ENCODE measurements around the gene THBS2.
A peak's percentile ranks its signal among the peaks of the same experiment; 100 is the strongest.

THBS2 gene

DNA sequence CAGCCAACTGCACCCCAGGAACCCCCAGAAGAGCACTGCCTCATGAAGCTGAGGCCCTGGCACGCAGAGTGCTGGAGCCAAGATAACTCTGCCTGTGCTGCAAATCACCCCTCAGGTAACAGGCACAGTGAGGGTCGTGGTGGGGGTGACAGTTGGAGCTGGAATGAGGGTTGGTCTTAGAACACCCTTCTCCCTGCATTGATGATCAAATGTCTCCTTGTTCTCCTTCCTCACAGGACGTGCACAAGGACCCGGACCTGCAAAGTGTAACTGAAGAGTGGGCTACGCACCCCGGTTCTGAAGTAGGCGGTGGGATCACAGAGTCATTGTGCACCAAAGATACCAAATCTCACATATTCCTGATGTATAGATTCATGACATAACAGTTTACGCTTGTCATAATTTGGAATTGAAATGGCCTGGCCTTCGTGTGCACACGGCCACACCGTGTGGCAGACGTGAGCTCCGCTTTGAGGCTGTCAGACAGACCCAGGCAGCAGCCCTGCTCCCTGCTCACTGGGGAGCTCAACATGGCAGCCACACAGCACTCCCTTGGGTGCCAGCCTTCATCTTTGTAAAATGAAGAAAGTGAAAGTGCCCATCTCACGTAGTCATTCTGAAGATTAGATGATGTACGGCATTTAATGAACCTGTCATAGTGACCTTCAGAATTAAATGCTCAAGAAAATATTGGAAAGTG, 8.8 kb downstream of the THBS2 start:
- H3K9me3 Mint-ChIP-seq: peaks cover 4% of the 10 kb centered on the region
- no peak overlapping the region for H3K27ac Mint-ChIP-seq
- H3K27me3 Mint-ChIP-seq (ENCODE audit: low read depth): peaks cover 18% of the 10 kb centered on the region
- H3K4me1 Mint-ChIP-seq: no peaks in the 10 kb centered on the region
- TF ChIP-seq CTCF (IDR thresholded peaks at IDR 0.05; ENCODE audit: unreplicated experiment in 3 of 3): no peak
- H3K4me3 Mint-ChIP-seq: no peak overlapping the region
- H3K36me3 Mint-ChIP-seq (ENCODE audit: low read depth): peaks cover 8% of the 10 kb centered on the region

DNA sequence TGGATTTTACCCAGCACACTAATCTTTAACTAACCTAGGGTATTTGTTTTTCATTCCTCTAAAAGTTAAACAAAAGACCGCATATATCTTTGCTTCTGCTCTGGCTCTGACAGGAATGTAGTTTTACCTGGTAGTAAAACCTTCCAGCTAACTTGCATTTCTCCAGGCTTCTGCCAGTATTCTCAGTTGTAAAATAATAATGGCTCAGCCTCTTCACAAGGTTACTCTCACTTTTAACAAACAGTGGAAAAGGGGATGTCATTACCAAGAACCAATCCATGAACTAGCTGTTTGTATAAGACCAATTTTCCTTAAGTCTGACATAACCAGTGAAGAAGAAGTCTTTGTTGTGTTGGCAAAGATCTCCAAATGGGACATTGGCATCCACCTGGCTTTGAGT, 10.0 kb downstream of the THBS2 start:
- H3K4me3 Mint-ChIP-seq: no peak overlapping the region
- TF ChIP-seq CTCF (IDR thresholded peaks at IDR 0.05; ENCODE audit: unreplicated experiment in 3 of 3): no peak
- no peaks in the 10 kb centered on the region for H3K4me1 Mint-ChIP-seq
- H3K27me3 Mint-ChIP-seq (ENCODE audit: low read depth): peaks cover 15% of the 10 kb centered on the region
- peaks cover 8% of the 10 kb centered on the region for H3K36me3 Mint-ChIP-seq (ENCODE audit: low read depth)
- peaks cover 4% of the 10 kb centered on the region for H3K9me3 Mint-ChIP-seq
- H3K27ac Mint-ChIP-seq: peak overlapping the region in 1 of 3 experiments; percentile 40

- Mint-ChIP-seq H3K27ac (peak overlapping the region in 1 of 3 experiments; percentile 40), H3K27me3 (ENCODE audit: low read depth) (peaks cover 15% of the 10 kb centered on the region), H3K4me3 (no peak overlapping the region)
Measured at GRCh38 chr6:169243186-169243585, 10.5 kb downstream of the THBS2 start.

GRCh38 chr6:169241688-169242350, 11.8 kb downstream of the THBS2 start:
- TF ChIP-seq CTCF (IDR thresholded peaks at IDR 0.05; ENCODE audit: unreplicated experiment in 3 of 3): no peak
- Mint-ChIP-seq H3K27ac (no peak overlapping the region), H3K4me3 (no peak overlapping the region), H3K27me3 (ENCODE audit: low read depth) (peaks cover 15% of the 10 kb centered on the region), H3K9me3 (no peaks in the 10 kb centered on the region), H3K4me1 (no peaks in the 10 kb centered on the region), H3K36me3 (ENCODE audit: low read depth) (no peaks in the 10 kb centered on the region)

More at GRCh38 chr6:169243186-169243585, 10.5 kb downstream of the THBS2 start:
- Mint-ChIP-seq H3K9me3 (peaks cover 4% of the 10 kb centered on the region), H3K36me3 (ENCODE audit: low read depth) (peaks cover 8% of the 10 kb centered on the region), H3K4me1 (no peaks in the 10 kb centered on the region)
- TF ChIP-seq CTCF (IDR thresholded peaks at IDR 0.05; ENCODE audit: unreplicated experiment in 3 of 3): no peak

DNA sequence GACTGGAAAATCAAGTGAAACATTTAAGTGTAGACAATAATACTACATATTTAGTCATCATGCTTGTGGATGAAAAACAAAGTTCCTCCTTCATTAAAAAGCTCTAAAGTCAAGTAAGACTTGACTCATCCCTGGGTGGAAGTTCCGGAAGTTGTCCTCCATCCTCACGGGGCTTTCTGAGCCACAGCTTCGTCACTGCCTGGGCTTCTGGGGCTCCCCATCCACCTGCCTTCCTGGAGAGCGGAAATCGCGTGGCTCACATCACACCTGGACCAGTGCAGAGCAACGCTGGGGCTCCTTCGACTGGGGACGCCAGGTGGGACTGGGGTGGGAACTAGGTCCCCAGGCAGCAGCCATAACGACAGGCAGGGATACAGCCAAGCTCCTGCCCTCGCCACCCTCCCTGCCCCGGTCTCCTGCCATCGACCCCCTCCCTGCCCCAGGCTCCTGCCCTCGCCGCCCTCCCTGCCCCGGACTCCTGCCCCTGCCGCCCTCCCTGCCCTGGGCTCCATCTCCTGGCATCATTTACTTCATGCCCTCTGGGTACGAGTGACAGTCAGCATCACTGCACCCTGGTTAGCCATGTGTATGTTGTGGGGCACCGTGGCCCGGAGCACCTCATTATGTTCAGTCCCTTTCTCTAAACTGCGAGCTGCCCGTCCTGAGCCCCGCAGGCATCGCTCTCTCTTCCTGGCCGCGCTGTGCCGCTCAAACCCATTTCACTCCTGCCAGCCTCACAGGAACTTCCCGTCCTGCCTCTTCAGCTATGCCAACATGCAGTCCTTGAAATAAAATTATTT, 12.9 kb downstream of the THBS2 start:
- H3K27me3 Mint-ChIP-seq (ENCODE audit: low read depth): peaks cover 15% of the 10 kb centered on the region
- no peaks in the 10 kb centered on the region for H3K4me1 Mint-ChIP-seq
- H3K4me3 Mint-ChIP-seq: no peak overlapping the region
- H3K9me3 Mint-ChIP-seq: no peaks in the 10 kb centered on the region
- no peak overlapping the region for H3K27ac Mint-ChIP-seq
- H3K36me3 Mint-ChIP-seq (ENCODE audit: low read depth): no peaks in the 10 kb centered on the region
- TF ChIP-seq CTCF (IDR thresholded peaks at IDR 0.05; ENCODE audit: unreplicated experiment in 3 of 3): no peak
